HG03064 (cell line): ENCODE results near the gene KRTAP4-7.
"Not testable (repeated sequence)": the region's sequence is repeated elsewhere in the genome, so short reads cannot be mapped to it uniquely, and the experiment has no call there.

Experiments
- ATAC-seq: cut with Tn5 transposase; IDR thresholded peaks from one replicate; pipeline ENCODE4 v1.9.1; 2021; ENCODE audit warnings: low read depth; ENCODE audit not compliant: unreplicated experiment

Gene KRTAP4-7

GRCh38 chr17:41084100-41084856 lies at the start of gene KRTAP4-7:
TSS of gene KRTAP4-7 (plus strand) at chr17:41084150. CDS start at chr17:41084207, 57 bp downstream.
- not testable (repeated sequence) for ATAC-seq

- not testable (repeated sequence) for ATAC-seq
These were observed 49.5 kb upstream of the KRTAP4-7 start, which contains the start of gene KRTAP1-3 for GRCh38 chr17:41034346-41034935. TSS of gene KRTAP1-3 (minus strand) at chr17:41034874. CDS start at chr17:41034821, 53 bp downstream.

- no peak for ATAC-seq
These were observed 46.0 kb upstream of the KRTAP4-7 start for GRCh38 chr17:41037853-41038350.

- not testable (repeated sequence) for ATAC-seq
These were observed 43.0 kb upstream of the KRTAP4-7 start, which contains the start of gene KRTAP1-1 for GRCh38 chr17:41040783-41041571. TSS of gene KRTAP1-1 (minus strand) at chr17:41041450. CDS start at chr17:41041397, 53 bp downstream.

- no peak for ATAC-seq
These were observed 41.0 kb upstream of the KRTAP4-7 start for GRCh38 chr17:41042953-41043352.

- not testable (repeated sequence) for ATAC-seq
These were observed 37.0 kb upstream of the KRTAP4-7 start, which contains the start of gene KRTAP2-1 for GRCh38 chr17:41046735-41047465. TSS of gene KRTAP2-1 (minus strand) at chr17:41047316. CDS start at chr17:41047267, 49 bp downstream.

GRCh38 chr17:41048441-41048840 lies 35.5 kb upstream of the KRTAP4-7 start:
- no peak for ATAC-seq

- ATAC-seq: no peak
These were observed 34.8 kb upstream of the KRTAP4-7 start for GRCh38 chr17:41049110-41049509.

- no peak for ATAC-seq
These were observed 31.4 kb upstream of the KRTAP4-7 start for GRCh38 chr17:41052566-41052965.

- ATAC-seq: no peak
These were observed 29.9 kb upstream of the KRTAP4-7 start for GRCh38 chr17:41054025-41054424.

- ATAC-seq: not testable (repeated sequence)
These were observed 29.4 kb upstream of the KRTAP4-7 start for GRCh38 chr17:41054556-41054955.

- ATAC-seq: not testable (repeated sequence)
These were observed 28.8 kb upstream of the KRTAP4-7 start, which contains the start of gene KRTAP2-2 for GRCh38 chr17:41055130-41055529. TSS of gene KRTAP2-2 (minus strand) at chr17:41055230. CDS start at chr17:41055211, 19 bp downstream.

- ATAC-seq: no peak
These were observed 26.4 kb upstream of the KRTAP4-7 start for GRCh38 chr17:41057547-41057946.

GRCh38 chr17:41058741-41059140 lies 25.2 kb upstream of the KRTAP4-7 start:
- ATAC-seq: no peak

GRCh38 chr17:41059276-41060051 lies 24.5 kb upstream of the KRTAP4-7 start:
- ATAC-seq: not testable (repeated sequence)

- ATAC-seq: no peak
These were observed 23.8 kb upstream of the KRTAP4-7 start, which contains the start of gene KRTAP2-3 for GRCh38 chr17:41060052-41060604. TSS of gene KRTAP2-3 (minus strand) at chr17:41060114. CDS start at chr17:41060050, 64 bp downstream.

- no peak for ATAC-seq
These were observed 22.0 kb upstream of the KRTAP4-7 start for GRCh38 chr17:41061964-41062363.

GRCh38 chr17:41063449-41063848 lies 20.5 kb upstream of the KRTAP4-7 start:
- no peak for ATAC-seq

- ATAC-seq: no peak
These were observed 19.6 kb upstream of the KRTAP4-7 start for GRCh38 chr17:41064301-41064700.
